Transverse colon (tissue), 4 donors: ENCODE results near the gene FOXI3. TPM values are rescaled to one million over a fixed set of nuclear protein-coding genes. Genes with fewer than 3 reads are reported as not detected.

Source experiments
- DNase-seq: peaks from one replicate; pipeline ENCODE4 v3.0.0-alpha.2; 2019
- H3K27ac ChIP-seq, 4 donors: fragments of 200-600 bp; sonication (generic); 2 replicates each; pipeline ENCODE4 v1.5.1; 2016 to 2018; ENCODE audit warnings: inconsistent platforms in 4 of 4
- H3K27me3 ChIP-seq: fragments of 200-600 bp; sonication (generic); 2 replicates; pipeline ENCODE4 v1.5.1; 2017; ENCODE audit warnings: inconsistent platforms
- H3K36me3 ChIP-seq, 4 donors: fragments of 200-600 bp; sonication (generic); 2 replicates each; pipeline ENCODE4 v1.5.1; 2017 to 2019; ENCODE audit warnings: inconsistent platforms in 4 of 4
- H3K4me1 ChIP-seq, 4 donors: fragments of 200-600 bp; sonication (generic); 2 replicates each; pipeline ENCODE4 v1.5.1; 2017 to 2020; ENCODE audit warnings: inconsistent platforms in 4 of 4
- H3K4me3 ChIP-seq, 4 donors: fragments of 200-600 bp; sonication (generic); 1 replicate in 1 of 4; 2 replicates in 3 of 4; pipeline versions ENCODE4 v1.5.1 to v1.6.1; 2017 to 2019; ENCODE audit warnings: inconsistent platforms in 4 of 4
- H3K9me3 ChIP-seq, 2 donors: fragments of 200-600 bp; sonication (generic); 2 replicates each; pipeline ENCODE4 v1.5.1; 2017 to 2019; ENCODE audit warnings: inconsistent platforms in 2 of 2
- CTCF ChIP-seq, 5 experiments: fragments of 200-600 bp in 3 of 5; fragments of 450-650 bp in 2 of 5; sonication (generic) in 3 of 5; IDR thresholded peaks; 1 replicate in 2 of 5; 2 replicates in 3 of 5; pipeline ENCODE4 v1.5.1; 2016 to 2017; ENCODE audit warnings: antibody characterized with exemption in 5 of 5, inconsistent platforms in 3 of 5, mild to moderate bottlenecking in 2 of 5, moderate library complexity in 1 of 5
- EP300 ChIP-seq: sonication (generic); formaldehyde crosslinking; IDR thresholded peaks from one replicate; pipeline ENCODE4 v1.6.1; 2017; ENCODE audit warnings: antibody characterized with exemption, low read depth
- POLR2A ChIP-seq: fragments of 450-650 bp; IDR thresholded peaks from one replicate; pipeline ENCODE4 v1.6.1; 2016; ENCODE audit warnings: antibody characterized with exemption, mild to moderate bottlenecking, moderate library complexity
- POLR2AphosphoS5 ChIP-seq, 3 donors: sonication (generic); formaldehyde crosslinking; IDR thresholded peaks; one replicate each; pipeline ENCODE4 v1.6.1; 2016; ENCODE audit warnings: antibody characterized with exemption in 3 of 3
- WGBS, 2 donors: methylation state at CpG; one replicate each; pipeline ENCODE4 v1.1.5; 2018; ENCODE audit warnings: low coverage in 1 of 2; 5-methylcytosine and 5-hydroxymethylcytosine counted together
- in situ Hi-C, 4 donors: fragments of 200-750 bp; cut with MboI; loops; one replicate each; pipeline versions ENCODE4 v1.15.0 to v1.15.1; 2017; ENCODE audit warnings: low sequenced_read_pairs in 3 of 4, low pct_ligation_motif_present in 1 of 4, low pct_unique_long_range_greater_than_20kb in 1 of 4
- intact Hi-C: fragments of 100-400 bp; cut with DNase I; formaldehyde crosslinking; loops from one replicate; pipeline ENCODE4 v1.15.1; 2023; ENCODE audit warnings: low total_unique reads
- total RNA-seq, 4 donors: library from RNA; depleted of rRNA; stranded (reverse); fragments of >200 nt; gene quantifications; one replicate each; pipeline ENCODE4 v1.1.0, GENCODE V29; 2016

The FOXI3 gene
- total RNA-seq, 4 donors from 2014 or later = not detected

DNA sequence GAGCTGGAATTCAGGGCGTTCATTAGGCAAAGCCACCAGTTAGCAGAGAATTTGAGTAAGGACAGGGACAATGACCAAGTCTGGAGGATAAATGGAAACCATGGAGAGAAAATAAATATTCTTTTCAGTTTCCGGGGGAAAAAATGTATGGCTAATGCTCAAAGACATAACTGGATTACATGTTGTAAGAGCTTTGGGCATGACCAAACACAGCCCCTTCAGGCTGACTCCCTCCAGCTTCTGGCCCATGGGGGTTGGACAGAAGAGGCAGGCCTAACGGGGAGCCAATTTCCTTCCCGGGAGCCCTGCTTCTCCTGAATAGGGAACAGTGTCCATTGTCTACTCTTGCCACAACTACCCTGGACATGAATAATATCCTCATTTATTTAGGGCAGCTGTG lies 39.5 kb upstream of the FOXI3 start:
- Histone ChIP-seq H3K4me3 (no peak overlapping the region), H3K36me3 (no peaks in the 10 kb centered on the region), H3K9me3 (no peaks in the 10 kb centered on the region), H3K27me3 (no peaks in the 10 kb centered on the region), H3K27ac (no peak overlapping the region), H3K4me1 (no peaks in the 10 kb centered on the region)
- DNase-seq = no peak
- intact Hi-C loops = no loop called here
- 36 to 71% methylated on average over 2 to 4 of the region's 4 CpGs for WGBS, 2 donors
- TF ChIP-seq POLR2A (no peak), POLR2AphosphoS5 (IDR thresholded peaks at IDR 0.05) (no peak), CTCF (IDR thresholded peaks at IDR 0.05) (no peak)
- in situ Hi-C loops = no loop called here

GRCh38 chr2:88489181-88489580 lies 36.7 kb upstream of the FOXI3 start:
- intact Hi-C loops = no loop called here
- in situ Hi-C loops = no loop called here
- WGBS, 2 donors = 47 to 60% methylated on average over 1 to 2 of the region's 2 CpGs

DNA sequence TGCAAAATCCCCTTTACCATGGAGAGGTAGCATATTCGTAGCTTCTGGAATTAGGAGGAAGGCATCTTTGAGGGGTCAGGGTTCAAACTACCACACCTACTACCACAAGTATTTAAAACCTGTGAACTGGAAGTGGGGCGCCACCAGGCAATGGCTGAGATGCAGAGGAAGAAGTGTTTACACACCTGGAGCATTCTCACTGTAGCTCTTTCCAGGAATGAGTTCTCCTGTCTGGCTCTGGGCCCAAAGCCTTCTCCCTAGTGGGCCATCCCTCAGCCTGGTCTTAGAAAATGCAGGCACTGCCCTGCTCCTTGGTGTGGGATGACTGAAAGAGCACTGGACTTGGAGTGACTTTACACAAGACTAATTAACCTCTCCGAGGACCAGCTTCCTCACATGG lies 30.7 kb upstream of the FOXI3 start:
- peaks cover 8% of the 10 kb centered on the region for H3K27me3 ChIP-seq
- no peaks in the 10 kb centered on the region for H3K4me1 ChIP-seq
- TF ChIP-seq EP300 (no peak), POLR2A (no peak), POLR2AphosphoS5 (IDR thresholded peaks at IDR 0.05) (no peak), CTCF (IDR thresholded peaks at IDR 0.05) (no peak)
- no peaks in the 10 kb centered on the region for H3K36me3 ChIP-seq
- no peak for DNase-seq
- no peak overlapping the region for H3K27ac ChIP-seq
- WGBS, 2 donors = 46 to 63% methylated on average over 3 of the region's 3 CpGs
- no peak overlapping the region for H3K4me3 ChIP-seq
- intact Hi-C loops (no loop called here), in situ Hi-C loops (no loop called here)
- H3K9me3 ChIP-seq = no peaks in the 10 kb centered on the region

More at GRCh38 chr2:88489181-88489580, 36.7 kb upstream of the FOXI3 start:
- H3K27ac ChIP-seq = no peak overlapping the region
- no peaks in the 10 kb centered on the region for H3K36me3 ChIP-seq
- no peak for DNase-seq
- no peaks in the 10 kb centered on the region for H3K27me3 ChIP-seq
- no peaks in the 10 kb centered on the region for H3K9me3 ChIP-seq
- TF ChIP-seq EP300 = no peak
- no peak for TF ChIP-seq POLR2AphosphoS5 (IDR thresholded peaks at IDR 0.05)
- TF ChIP-seq CTCF (IDR thresholded peaks at IDR 0.05) = no peak
- no peak for TF ChIP-seq POLR2A
- H3K4me1 ChIP-seq = no peaks in the 10 kb centered on the region
- no peak overlapping the region for H3K4me3 ChIP-seq

- in situ Hi-C loops = no loop called here
- intact Hi-C loops = no loop called here
- no peak overlapping the region for H3K4me3 ChIP-seq
- H3K36me3 ChIP-seq = no peaks in the 10 kb centered on the region
- H3K4me1 ChIP-seq = no peaks in the 10 kb centered on the region
- H3K27ac ChIP-seq = no peak overlapping the region
- DNase-seq = no peak
- TF ChIP-seq POLR2AphosphoS5 (IDR thresholded peaks at IDR 0.05) (no peak), EP300 (no peak), CTCF (IDR thresholded peaks at IDR 0.05) (no peak), POLR2A (no peak)
- peaks cover 8% of the 10 kb centered on the region for H3K27me3 ChIP-seq
- 28 to 39% methylated on average over 5 to 8 of the region's 8 CpGs for WGBS, 2 donors
- H3K9me3 ChIP-seq = no peaks in the 10 kb centered on the region
Observed at GRCh38 chr2:88481691-88482336, 29.3 kb upstream of the FOXI3 start.
